K562 (cell line): ENCODE data around the gene PDZK1IP1. TPM values are rescaled to one million over a fixed set of nuclear protein-coding genes. Genes with fewer than 3 reads are reported as not detected.
A peak's percentile ranks its signal among the peaks of the same experiment; 100 is the strongest.

Source experiments
- ATAC-seq: fragments of 200-7000 bp; cut with Tn5 transposase; 3 replicates; pipeline ENCODE4 v1.9.1; 2020; ENCODE audit warnings: moderate library complexity
- BruUV-seq: library from RNA; stranded (reverse); fragments of 400-500 nt; replicated peaks from 2 replicates; lab custom pipeline; 2021; lab: Mats Ljungman, UMichigan
- CTCF ChIA-PET: fragments of 300-600 bp; formaldehyde crosslinking; extraction: SDS; loops from one replicate; lab custom pipeline; 2021; ENCODE audit warnings: low intra/inter-chr PET ratio; lab: Yijun Ruan, JAX
- POLR2A ChIA-PET: fragments of 300-600, 350-650 bp; sonication (Branson Sonifier 250); formaldehyde crosslinking; extraction: SDS; loops from one replicate; lab custom pipeline; 2021; ENCODE audit warnings: antibody characterized with exemption, inconsistent platforms; lab: Yijun Ruan, JAX
- DNase-seq, 4 experiments: peaks; one replicate each; pipeline versions ENCODE4 v3.0.0 to v3.0.0-alpha.2; 2011 to 2018; ENCODE audit warnings: low spot score in 3 of 4, mixed read lengths in 3 of 4; ENCODE audit errors: extremely low read depth in 1 of 4
- FAIRE-seq: peaks from 2 replicates; lab custom pipeline; 2011; peaks lifted over from hg19 to GRCh38; lab: Jason Lieb, UNC
- H2AFZ ChIP-seq: 2 replicates; pipeline ENCODE4 v1.6.0; 2011; ENCODE audit warnings: low read depth, low read length, control low read depth, inconsistent platforms
- H3K27ac ChIP-seq: fragments of 200-600 bp; 3 replicates; pipeline ENCODE4 v1.8.0; 2011; ENCODE audit warnings: low read depth, mild to moderate bottlenecking, control low read depth, inconsistent platforms, low read length, moderate library complexity, mixed read lengths; ENCODE audit errors: extremely low read depth
- H3K27me3 ChIP-seq, 2 experiments: fragments of 300-600 bp in 1 of 2; 2 replicates in 1 of 2; 3 replicates in 1 of 2; pipeline versions ENCODE4 v1.6.0 to v1.8.0; 2011; ENCODE audit warnings: inconsistent platforms in 2 of 2, low read length in 2 of 2, mild to moderate bottlenecking in 1 of 2, mixed read lengths in 1 of 2, moderate library complexity in 1 of 2; ENCODE audit not compliant: control insufficient read depth in 2 of 2, insufficient read depth in 2 of 2
- H3K36me3 ChIP-seq: fragments of 300-600 bp; 3 replicates; pipeline ENCODE4 v1.8.0; 2011; ENCODE audit warnings: mild to moderate bottlenecking, low read length, inconsistent platforms; ENCODE audit not compliant: control insufficient read depth, insufficient read depth
- H3K4me1 ChIP-seq, 2 experiments: fragments of 200-600 bp in 1 of 2; replicated peaks in 1 of 2; 2 replicates in 1 of 2; 3 replicates in 1 of 2; pipeline versions ENCODE4 v1.5.1 to v1.8.0; 2011; ENCODE audit warnings: inconsistent platforms in 2 of 2, low read length in 2 of 2, mild to moderate bottlenecking in 1 of 2, mixed read lengths in 1 of 2, moderate library complexity in 1 of 2; ENCODE audit not compliant: control insufficient read depth in 2 of 2, insufficient read depth in 2 of 2
- H3K4me2 ChIP-seq: 2 replicates; pipeline ENCODE4 v1.6.1; 2011; ENCODE audit warnings: low read length, control low read depth, inconsistent platforms, mixed read lengths; ENCODE audit not compliant: insufficient read depth
- H3K4me3 ChIP-seq: fragments of 200-600 bp; sonication (generic), shearing (Covaris generic); 2 replicates; pipeline ENCODE4 v1.5.1; 2016; ENCODE audit warnings: control low read depth, inconsistent platforms
- H3K79me2 ChIP-seq: fragments of 200-600 bp; 3 replicates; pipeline ENCODE4 v1.8.0; 2011; ENCODE audit warnings: low read length, inconsistent platforms; ENCODE audit not compliant: control insufficient read depth, insufficient read depth
- H3K9ac ChIP-seq, 2 experiments: 2 replicates each; pipeline versions ENCODE4 v1.6.0 to v1.6.1; 2011; ENCODE audit warnings: low read depth in 2 of 2, low read length in 2 of 2, control low read depth in 1 of 2, inconsistent platforms in 1 of 2, mild to moderate bottlenecking in 1 of 2, mixed read lengths in 1 of 2; ENCODE audit not compliant: insufficient read depth in 1 of 2
- H3K9me1 ChIP-seq: one replicate; pipeline ENCODE4 v1.6.0; 2011; ENCODE audit warnings: inconsistent platforms, mild to moderate bottlenecking, low read length, moderate library complexity; ENCODE audit not compliant: control insufficient read depth, insufficient read depth
- H3K9me3 ChIP-seq: replicated peaks from 2 replicates; pipeline ENCODE4 v1.5.1; 2011; ENCODE audit warnings: low read depth, low read length, inconsistent platforms; ENCODE audit not compliant: control insufficient read depth, insufficient read depth
- H4K20me1 ChIP-seq: replicated peaks from 2 replicates; pipeline ENCODE4 v1.6.1; 2011; ENCODE audit warnings: low read length, inconsistent platforms, mixed read lengths; ENCODE audit not compliant: control insufficient read depth, insufficient read depth
- AFF4 ChIP-seq: sonication (generic); formaldehyde crosslinking; IDR thresholded peaks from 2 replicates; pipeline ENCODE4 v1.8.0; 2023; ENCODE audit warnings: mild to moderate bottlenecking, missing genetic modification reagents
- ASH1L ChIP-seq: fragments of 450-650 bp; IDR thresholded peaks from 2 replicates; pipeline ENCODE4 v1.6.1; 2018; ENCODE audit warnings: borderline replicate concordance, mild to moderate bottlenecking, low read depth; ENCODE audit not compliant: partially characterized antibody
- DPF2 ChIP-seq: fragments of 450-650 bp; IDR thresholded peaks from 2 replicates; pipeline ENCODE4 v1.6.1; 2016
- HDAC8 ChIP-seq: fragments of 450-650 bp; IDR thresholded peaks from 2 replicates; pipeline ENCODE4 v1.6.1; 2016; ENCODE audit warnings: mild to moderate bottlenecking, missing genetic modification characterization, moderate library complexity, missing compliant biosample characterization
- HMGXB4 ChIP-seq: sonication (generic); formaldehyde crosslinking; IDR thresholded peaks from 2 replicates; pipeline ENCODE4 v1.8.1; 2023; ENCODE audit warnings: mild to moderate bottlenecking, missing genetic modification reagents
- HNRNPLL ChIP-seq: fragments of 200-400 bp; formaldehyde crosslinking; IDR thresholded peaks from 2 replicates; pipeline ENCODE4 v1.6.1; 2017; ENCODE audit warnings: low read length, low read depth, mild to moderate bottlenecking; ENCODE audit not compliant: poor library complexity, severe bottlenecking
- L3MBTL2 ChIP-seq: fragments of 450-650 bp; IDR thresholded peaks from 2 replicates; pipeline ENCODE4 v1.6.1; 2016; ENCODE audit warnings: mild to moderate bottlenecking, moderate library complexity
- PYGO2 ChIP-seq: fragments of 450-650 bp; IDR thresholded peaks from 2 replicates; pipeline ENCODE4 v1.6.1; 2016; ENCODE audit warnings: mild to moderate bottlenecking, missing genetic modification characterization, moderate library complexity, missing compliant biosample characterization
- RB1 ChIP-seq: fragments of 450-650 bp; IDR thresholded peaks from 2 replicates; pipeline ENCODE4 v1.6.1; 2017; ENCODE audit warnings: low read depth, mild to moderate bottlenecking
- SREBF2 ChIP-seq: sonication (generic); formaldehyde crosslinking; IDR thresholded peaks from 2 replicates; pipeline ENCODE4 v1.4.0; 2020; ENCODE audit warnings: mild to moderate bottlenecking, missing genetic modification reagents
- ZBTB17 ChIP-seq: fragments of 450-650 bp; formaldehyde crosslinking; IDR thresholded peaks from 2 replicates; pipeline ENCODE4 v1.4.0; 2020; ENCODE audit warnings: mild to moderate bottlenecking
- ZNF239 ChIP-seq: fragments of 250-450 bp; sonication (Bioruptor Pico); IDR thresholded peaks from 2 replicates; pipeline ENCODE4 v1.4.0; 2020; ENCODE audit warnings: mild to moderate bottlenecking
- ZNF431 ChIP-seq: sonication (generic); formaldehyde crosslinking; IDR thresholded peaks from 2 replicates; pipeline ENCODE4 v1.8.0; 2022; ENCODE audit warnings: mild to moderate bottlenecking, missing genetic modification reagents
- WGBS: fragments of 100-300 bp; shearing (Covaris generic); methylation state at CpG from one replicate; pipeline ENCODE4 v1.1.6; 2016; ENCODE audit warnings: low coverage, mixed read lengths; ENCODE audit not compliant: insufficient coverage; ENCODE audit errors: missing lambda C conversion rate; 5-methylcytosine and 5-hydroxymethylcytosine counted together
- in situ Hi-C: fragments of 300-500 bp; cut with MboI; formaldehyde crosslinking; loops from 4 replicates; pipeline ENCODE4 v1.15.0; 2018; ENCODE audit warnings: inconsistent platforms, mixed read lengths
- intact Hi-C: fragments of 100-400 bp; cut with micrococcal nuclease; formaldehyde crosslinking; loops from 2 replicates; pipeline ENCODE4 v1.14.2; 2022
- polyA plus RNA-seq, 8 experiments: library from polyadenylated mRNA; depleted of rRNA in 4 of 8; stranded (reverse) in 5 of 8; unstranded in 3 of 8; fragments of >200 nt; fragmentation: Nextera tagmentation in 2 of 8; fragmentation: Illumina TruSeq in 1 of 8; extraction: Ambion mirVana in 2 of 8; extraction: Trizol in 1 of 8; gene quantifications; 2 replicates each; pipeline versions ENCODE4 v1.2.1 to v1.2.3, GENCODE V29; 2011 to 2014; ENCODE audit warnings: inconsistent platforms in 1 of 8, missing spikeins in 1 of 8
- total RNA-seq, 7 experiments: library from RNA; depleted of rRNA in 6 of 7; stranded (reverse); fragments of >200 nt in 6 of 7; fragmentation: Illumina TruSeq in 2 of 7; extraction: Trizol in 2 of 7; gene quantifications; 2 replicates each; pipeline versions ENCODE4 v1.2.1 to v1.2.3, GENCODE V29; 2011 to 2021; ENCODE audit warnings: low replicate concordance in 1 of 7
- TF ChIP-seq, protein P1 (sequence below), 3 experiments: fragments of 200-800 bp in 1 of 3; sonication (Bioruptor generic) in 1 of 3; sonication (generic) in 1 of 3; formaldehyde crosslinking in 1 of 3; IDR thresholded peaks; 2 replicates each; pipeline versions ENCODE4 v1.6.1 to v1.8.0; 2016 to 2022; ENCODE audit warnings: mild to moderate bottlenecking in 2 of 3, missing compliant biosample characterization in 2 of 3, missing genetic modification characterization in 2 of 3, missing genetic modification reagents in 1 of 3

The PDZK1IP1 gene
- total and polyA plus RNA-seq, 9 of the 15 experiments (the other 6 are each of a cell fraction or from before 2014, with no cell fraction given): 0.17 to 0.68 (median 0.53) TPM; not detected in 2

GRCh38 chr1:47178654-47179016 is 11.2 kb downstream of the PDZK1IP1 start:
- H3K4me1 ChIP-seq: peaks cover 44 to 50% of the 10 kb centered on the region in 2 experiments
- no peak for FAIRE-seq
- peak in 1 of 4 experiments; percentile 8 for DNase-seq
- H4K20me1 ChIP-seq: no peaks in the 10 kb centered on the region
- no peaks in the 10 kb centered on the region for H3K9me1 ChIP-seq
- ChIA-PET CTCF (interaction anchor here (0.5 to 3.8 kb wide), 6 partner anchors 84 to 260 kb away, joined by 3 to 28 read pairs (median 4); no protein-coding TSS in a partner anchor), POLR2A (interaction anchor here (0.6 to 7.1 kb wide), 22 partner anchors 10 to 532 kb away, joined by 3 to 65 read pairs (median 4); partner anchors contain the start of genes PDZK1IP1 and STIL)
- H3K36me3 ChIP-seq: no peaks in the 10 kb centered on the region
- in situ Hi-C loops: loop anchor here (10.0 kb wide), 1 partner anchor 246 kb away; no protein-coding TSS in a partner anchor
- TF ChIP-seq HMGXB4 (CRISPR knock-in tag): 0 out of 2 replicates have a peak, but pooled peaks have one; percentile 33
- 0 out of 2 replicates have a peak, but pooled peaks have one; percentile 52 for TF ChIP-seq ZNF431 (CRISPR knock-in tag)
- TF ChIP-seq ASH1L: no peak
- TF ChIP-seq, protein P1, sequence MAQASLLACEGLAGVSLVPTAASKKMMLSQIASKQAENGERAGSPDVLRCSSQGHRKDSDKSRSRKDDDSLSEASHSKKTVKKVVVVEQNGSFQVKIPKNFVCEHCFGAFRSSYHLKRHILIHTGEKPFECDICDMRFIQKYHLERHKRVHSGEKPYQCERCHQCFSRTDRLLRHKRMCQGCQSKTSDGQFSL (CRISPR knock-in tag; IDR thresholded peaks at IDR 0.05): peak; percentile 39; the same call in 1 of the 2 replicates
- TF ChIP-seq, protein P1 (tag; IDR thresholded peaks at IDR 0.05): no peak
- TF ChIP-seq ZBTB17 (CRISPR knock-in tag): 0 out of 2 replicates have a peak, but pooled peaks have one; percentile 24
- 0 out of 2 replicates have a peak, but pooled peaks have one; percentile 24 for TF ChIP-seq HDAC8 (tag)
- no peak for TF ChIP-seq PYGO2 (tag)
- TF ChIP-seq RB1: 0 out of 2 replicates have a peak, but pooled peaks have one; percentile 18
- no peak for TF ChIP-seq DPF2
- TF ChIP-seq AFF4: 0 out of 2 replicates have a peak, but pooled peaks have one; percentile 8
- TF ChIP-seq HNRNPLL: no peak
- TF ChIP-seq SREBF2 (CRISPR knock-in tag): no peak
- no peak for TF ChIP-seq ZNF239 (CRISPR knock-in tag)
- no peak for TF ChIP-seq L3MBTL2
- 76% methylated on average over 8 of the region's 8 CpGs for WGBS
- H3K4me3 ChIP-seq: peak overlapping the region; percentile 31
- no peaks in the 10 kb centered on the region for H3K9me3 ChIP-seq
- peak overlapping the region; percentile 52 to 56; a peak in 3 of 4 replicates for H3K9ac ChIP-seq
- peaks cover 8% of the 10 kb centered on the region; the same call in 2 of the 3 replicates for H3K79me2 ChIP-seq
- peak overlapping the region; percentile 55; the same call in 1 of the 3 replicates for H3K27ac ChIP-seq
- BruUV-seq: TSS peak; percentile 72
- H3K4me2 ChIP-seq: peak overlapping the region; percentile 86
- ATAC-seq: no peak
- H3K27me3 ChIP-seq: peaks cover 0 to under 1% of the 10 kb centered on the region in 2 experiments; a peak in 1 of 5 replicates
- intact Hi-C loops: loop anchor here (1.0 to 10.0 kb wide), 7 partner anchors 60 to 534 kb away; no protein-coding TSS in a partner anchor
- peak overlapping the region; percentile 77 for H2AFZ ChIP-seq
